Hepatocyte (in vitro differentiated cells): ENCODE results near the gene TBCEL. TPM values are rescaled to one million over a fixed set of nuclear protein-coding genes. Genes with fewer than 3 reads are reported as not detected.

Source experiments
- DNase-seq: peaks from one replicate; pipeline ENCODE4 v3.0.0-alpha.2; 2016; ENCODE audit warnings: low spot score
- H2AFZ ChIP-seq: fragments of 200-600 bp; sonication (generic); 2 replicates; pipeline ENCODE4 v1.6.0; 2016; ENCODE audit warnings: antibody characterized with exemption, mild to moderate bottlenecking
- H3K27ac ChIP-seq: fragments of 200-600 bp; sonication (generic); 2 replicates; pipeline ENCODE4 v1.5.1; 2016; ENCODE audit warnings: mild to moderate bottlenecking
- H3K27me3 ChIP-seq: fragments of 200-600 bp; sonication (generic); 2 replicates; pipeline ENCODE4 v1.6.1; 2016
- H3K36me3 ChIP-seq: fragments of 200-600 bp; sonication (generic); replicated peaks from 2 replicates; pipeline ENCODE4 v1.5.1; 2016; ENCODE audit warnings: low read depth; ENCODE audit not compliant: insufficient read depth
- H3K4me1 ChIP-seq: fragments of 200-600 bp; sonication (generic); 2 replicates; pipeline ENCODE4 v1.5.1; 2016; ENCODE audit warnings: mild to moderate bottlenecking, moderate library complexity; ENCODE audit not compliant: insufficient read depth
- H3K4me2 ChIP-seq: fragments of 200-600 bp; sonication (generic); 2 replicates; pipeline ENCODE4 v1.6.0; 2016
- H3K4me3 ChIP-seq: fragments of 200-600 bp; sonication (generic); 2 replicates; pipeline ENCODE4 v1.5.1; 2016; ENCODE audit warnings: mild to moderate bottlenecking
- H3K79me2 ChIP-seq: fragments of 200-600 bp; sonication (generic); 2 replicates; pipeline ENCODE4 v1.6.0; 2017; ENCODE audit warnings: mild to moderate bottlenecking
- H3K9me2 ChIP-seq: fragments of 200-600 bp; sonication (generic); replicated peaks from 2 replicates; pipeline ENCODE4 v1.6.0; 2017; ENCODE audit warnings: mild to moderate bottlenecking; ENCODE audit not compliant: insufficient read depth
- H3K9me3 ChIP-seq: fragments of 200-600 bp; sonication (generic); 2 replicates; pipeline ENCODE4 v1.5.1; 2016; ENCODE audit warnings: low read depth, mild to moderate bottlenecking
- H4K20me1 ChIP-seq: fragments of 200-600 bp; sonication (generic); 2 replicates; pipeline ENCODE4 v1.6.0; 2016; ENCODE audit warnings: mild to moderate bottlenecking; ENCODE audit not compliant: insufficient read depth, poor library complexity, severe bottlenecking
- CTCF ChIP-seq: fragments of 200-600 bp; sonication (generic); IDR thresholded peaks from 2 replicates; pipeline ENCODE4 v1.5.1; 2016; ENCODE audit warnings: antibody characterized with exemption, mild to moderate bottlenecking; ENCODE audit not compliant: poor library complexity
- EZH2 ChIP-seq: fragments of 200-600 bp; sonication (generic); IDR thresholded peaks from 2 replicates; pipeline ENCODE4 v1.6.1; 2016; ENCODE audit warnings: antibody characterized with exemption, mild to moderate bottlenecking, borderline replicate concordance
- EZH2phosphoT487 ChIP-seq: fragments of 200-600 bp; sonication (generic); IDR thresholded peaks from one replicate; pipeline ENCODE4 v1.6.1; 2018; ENCODE audit warnings: antibody characterized with exemption, mild to moderate bottlenecking, low read depth, moderate library complexity; ENCODE audit not compliant: unreplicated experiment, severe bottlenecking
- WGBS: methylation state at CpG from one replicate; pipeline ENCODE4 v1.1.6; 2016; ENCODE audit warnings: low lambda C conversion rate; ENCODE audit errors: missing lambda C conversion rate; 5-methylcytosine and 5-hydroxymethylcytosine counted together
- polyA plus RNA-seq: library from polyadenylated mRNA; unstranded; fragments of >200 nt; fragmentation: Nextera tagmentation; extraction: Ambion mirVana; gene quantifications from 2 replicates; pipeline ENCODE4 v1.2.1, GENCODE V29; 2016
- total RNA-seq: library from RNA; depleted of rRNA; stranded (reverse); fragments of >200 nt; gene quantifications from 2 replicates; pipeline ENCODE4 v1.2.3, GENCODE V29; 2014

The TBCEL gene
- total and polyA plus RNA-seq, 2 experiments from 2014 or later, result 7.2 to 19.3 TPM

- Histone ChIP-seq H3K4me2 (no peak overlapping the region), H4K20me1 (no peaks in the 10 kb centered on the region), H3K27ac (no peak overlapping the region), H3K36me3 (no peaks in the 10 kb centered on the region), H3K4me3 (no peak overlapping the region), H3K79me2 (no peaks in the 10 kb centered on the region), H3K27me3 (no peaks in the 10 kb centered on the region), H3K4me1 (no peaks in the 10 kb centered on the region), H2AFZ (no peak overlapping the region), H3K9me2 (no peaks in the 10 kb centered on the region), H3K9me3 (no peaks in the 10 kb centered on the region)
- 96% methylated on average over 5 of the region's 5 CpGs for WGBS
- DNase-seq, result no peak
- no peak for TF ChIP-seq CTCF
- TF ChIP-seq EZH2phosphoT487, result no peak
- no peak for TF ChIP-seq EZH2
These were observed 114.4 kb downstream of the TBCEL start for GRCh38 chr11:121138259-121138658.

DNA sequence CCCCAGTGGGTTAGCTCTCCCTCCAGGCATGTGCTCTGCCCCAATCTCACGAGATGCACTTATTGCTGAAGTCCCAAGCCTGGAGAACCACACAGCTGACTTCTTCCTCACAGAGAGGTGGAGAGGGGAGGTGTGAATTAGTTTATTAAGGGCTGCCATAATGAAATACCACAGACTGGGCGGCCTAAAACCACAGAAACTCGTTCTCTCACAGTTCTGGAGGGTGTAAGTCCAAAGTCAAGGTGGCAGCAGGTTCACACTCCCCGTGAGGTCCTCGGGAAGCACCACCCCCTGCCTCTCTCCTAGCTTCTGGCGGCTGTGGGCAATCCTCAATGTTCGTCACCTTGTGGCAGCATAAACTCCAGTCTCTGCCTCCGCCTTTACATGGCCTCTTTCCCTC lies 116.5 kb downstream of the TBCEL start:
- Histone ChIP-seq H2AFZ (no peak overlapping the region), H3K9me2 (no peaks in the 10 kb centered on the region), H3K27ac (no peak overlapping the region), H3K36me3 (no peaks in the 10 kb centered on the region), H3K79me2 (no peaks in the 10 kb centered on the region), H3K4me3 (no peak overlapping the region), H3K27me3 (no peaks in the 10 kb centered on the region), H3K9me3 (no peaks in the 10 kb centered on the region), H4K20me1 (no peaks in the 10 kb centered on the region), H3K4me2 (no peak overlapping the region), H3K4me1 (no peaks in the 10 kb centered on the region)
- no peak for DNase-seq
- no peak for TF ChIP-seq EZH2phosphoT487
- no peak for TF ChIP-seq EZH2
- no peak for TF ChIP-seq CTCF
- WGBS, result 92% methylated on average over 8 of the region's 8 CpGs

Other genes starting within 250 kb of the TBCEL start
- gene TECTA, start 77.1 kb downstream of the TBCEL start, total RNA-seq, result 0.12 and 0.50 TPM in 2 replicates
- gene TECTA, start 77.1 kb downstream of the TBCEL start, polyA plus RNA-seq, result 0.17 and 0.44 TPM in 2 replicates